Astrocyte of the cerebellum (primary cell): Measurements from ENCODE around the gene VAPB.

Experiments used
- DNase-seq: peaks from one replicate; pipeline ENCODE4 v3.0.0-alpha.2; 2011; ENCODE audit warnings: low read depth
- H3K4me3 ChIP-seq: 2 replicates; pipeline ENCODE4 v1.5.1; 2011; ENCODE audit warnings: mild to moderate bottlenecking, low read depth, low read length, moderate library complexity
- CTCF ChIP-seq: IDR thresholded peaks from 2 replicates; pipeline ENCODE4 v1.5.1; 2012; ENCODE audit warnings: low read length, low read depth, moderate library complexity, mild to moderate bottlenecking; ENCODE audit errors: missing control alignments
- in situ Hi-C: cut with HindIII; loops from 2 replicates; pipeline ENCODE4 v1.10.0; 2017; ENCODE audit warnings: low sequenced_read_pairs

VAPB gene

GRCh38 chr20:58469616-58470015 is 80.6 kb downstream of the VAPB start:
- TF ChIP-seq CTCF = no peak
- no peak overlapping the region for H3K4me3 ChIP-seq
- DNase-seq = no peak
- in situ Hi-C loops = no loop called here

DNA sequence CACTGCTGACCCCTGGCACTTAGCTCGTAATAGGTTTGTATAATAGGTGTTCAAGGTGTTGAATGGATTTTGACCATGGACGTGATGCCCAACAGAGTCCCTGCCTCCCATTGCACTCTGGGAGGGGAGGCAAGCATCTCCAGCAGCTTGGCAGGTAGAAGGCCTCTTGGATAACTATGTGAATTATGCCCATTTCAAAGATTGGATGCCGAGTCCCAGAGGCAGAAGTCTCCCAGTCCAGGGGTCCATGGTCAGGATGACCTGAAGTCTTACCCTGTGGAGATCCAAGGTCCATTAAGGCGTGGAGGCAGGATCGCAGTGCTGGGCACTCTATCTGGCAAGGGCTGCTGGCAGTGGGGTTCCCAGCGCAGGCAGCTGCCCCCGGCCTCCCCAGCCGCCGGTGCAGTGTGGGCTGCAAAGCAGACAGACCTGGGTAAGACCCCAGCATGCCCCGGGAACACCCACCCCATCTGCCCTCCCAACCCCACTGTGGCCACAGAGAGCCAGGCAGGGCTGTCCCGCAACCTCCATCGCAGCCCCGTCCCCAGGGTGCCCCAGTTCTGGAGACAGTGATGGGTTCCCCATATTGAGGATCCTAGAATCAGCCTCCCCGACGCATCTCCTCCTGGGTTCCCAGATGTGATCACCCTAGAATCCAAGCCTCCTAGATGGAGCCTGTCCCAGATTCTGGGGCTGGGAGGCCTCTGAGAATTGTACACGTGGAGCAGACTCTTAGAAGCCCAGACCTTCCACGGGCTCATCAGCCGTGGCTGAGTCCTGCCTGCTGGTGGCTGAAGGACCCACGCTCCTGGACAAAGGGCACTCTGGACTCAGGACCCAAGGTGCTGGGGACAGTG is 81.5 kb downstream of the VAPB start:
- in situ Hi-C loops = no loop called here

DNA sequence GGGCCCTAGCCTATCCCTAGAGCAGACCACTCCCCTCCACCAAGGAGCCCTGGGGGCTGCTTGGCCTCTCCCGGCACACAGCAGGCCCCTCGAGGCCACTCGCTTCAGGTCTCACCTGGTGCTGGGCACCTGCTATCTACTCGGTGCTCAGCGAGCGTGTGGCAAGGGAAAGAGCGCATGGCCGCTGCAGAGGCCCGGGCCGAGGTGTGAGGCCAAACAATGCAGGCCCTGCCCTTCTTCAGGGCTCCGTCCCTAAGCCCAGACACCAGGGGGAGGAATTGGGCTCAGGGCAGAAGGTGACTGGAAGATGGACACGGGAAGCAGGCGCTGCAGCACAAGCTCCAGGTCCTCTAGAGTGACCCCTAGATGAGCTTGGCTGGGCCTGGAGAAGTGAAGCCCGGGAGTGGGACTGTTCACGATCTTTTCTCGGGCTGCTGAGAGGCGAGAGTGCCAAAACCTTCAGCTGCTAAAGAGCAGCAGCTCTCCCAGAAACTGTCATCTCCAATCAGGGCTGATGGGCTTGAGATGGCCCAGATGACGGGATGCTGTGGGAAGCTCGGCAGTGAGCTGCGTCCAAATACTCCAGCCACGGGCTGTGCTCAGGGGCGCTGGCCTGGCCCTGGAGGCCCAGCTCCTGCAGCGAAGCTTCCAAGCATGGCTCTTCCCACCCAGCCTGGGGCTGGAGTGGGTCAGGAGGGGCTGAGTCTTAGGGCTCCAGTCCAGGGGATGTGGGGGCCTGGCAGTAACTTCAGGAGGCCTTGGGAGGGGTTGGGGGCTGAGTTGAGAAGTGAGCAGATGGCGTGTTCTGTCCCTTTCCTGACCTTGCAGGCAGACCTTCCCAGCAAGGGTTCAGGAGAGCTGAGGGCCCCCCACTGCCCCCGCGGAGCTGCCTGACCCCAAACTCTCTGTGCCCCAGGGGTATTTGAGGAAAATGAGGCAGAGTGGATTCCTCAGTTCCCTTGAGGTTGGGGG is 82.5 kb downstream of the VAPB start:
- TF ChIP-seq CTCF = no peak
- no peak for DNase-seq
- H3K4me3 ChIP-seq = no peak overlapping the region
- in situ Hi-C loops = no loop called here

More for the DNA sequence above, 81.5 kb downstream of the VAPB start:
- no peak for DNase-seq
- no peak for TF ChIP-seq CTCF
- no peak overlapping the region for H3K4me3 ChIP-seq

DNA sequence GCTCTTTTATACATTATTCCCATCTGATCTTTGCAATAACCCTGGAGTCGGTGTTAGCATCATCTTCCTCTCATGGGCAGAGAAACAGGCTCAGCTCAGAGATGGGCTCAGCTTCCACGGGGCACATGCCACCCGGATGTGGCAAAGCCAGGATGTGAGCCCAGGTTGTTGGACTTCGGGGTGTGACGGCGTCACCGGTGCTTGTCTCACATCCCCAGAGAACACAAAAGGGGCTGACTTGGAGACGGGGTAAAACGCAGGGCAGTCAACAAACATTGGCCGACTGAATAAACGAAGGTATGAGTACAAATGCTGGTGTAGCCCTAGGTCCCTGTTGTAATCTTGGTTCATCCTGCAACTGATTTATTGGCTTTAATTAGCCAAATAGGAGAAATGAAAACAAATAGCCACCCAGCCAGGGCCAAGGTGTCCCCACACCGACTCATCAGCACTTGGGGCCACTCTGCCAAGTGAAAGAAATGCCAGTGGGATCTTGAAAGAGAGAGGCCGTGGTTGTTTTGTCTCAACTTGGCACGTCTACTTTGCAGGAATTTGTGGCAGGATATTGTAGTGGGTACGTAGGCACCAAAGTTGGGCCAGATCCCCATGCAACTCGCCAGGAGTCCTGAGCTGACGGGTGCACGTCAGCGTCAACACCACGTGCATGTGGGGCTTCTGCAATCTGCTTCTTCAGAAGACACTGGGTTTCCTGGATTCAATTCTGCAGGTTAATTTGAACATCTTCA is 83.4 kb downstream of the VAPB start:
- no peak overlapping the region for H3K4me3 ChIP-seq
- DNase-seq = no peak
- in situ Hi-C loops = no loop called here
- TF ChIP-seq CTCF = no peak

GRCh38 chr20:58473453-58474425 is 84.7 kb downstream of the VAPB start:
- in situ Hi-C loops = no loop called here
- no peak for TF ChIP-seq CTCF
- no peak overlapping the region for H3K4me3 ChIP-seq
- no peak for DNase-seq
